RWPE1 (cell line): ENCODE measurements around the gene RBPMS2.

Source experiments
- CTCF ChIA-PET: fragments of 350-600 bp; sonication (Branson Sonifier 250); formaldehyde crosslinking; extraction: SDS; loops from one replicate; lab custom pipeline; 2021; lab: Yijun Ruan, JAX
- POLR2A ChIA-PET: fragments of 400-600 bp; formaldehyde crosslinking; extraction: SDS; loops from one replicate; lab custom pipeline; 2020; ENCODE audit warnings: antibody characterized with exemption; ENCODE audit not compliant: low non-redundant PET; lab: Yijun Ruan, JAX
- DNase-seq: peaks from one replicate; pipeline ENCODE4 v3.0.0; 2012; ENCODE audit warnings: low spot score
- H3K27ac ChIP-seq: fragments of 450-650 bp; 2 replicates; pipeline ENCODE4 v1.5.1; 2017
- TF ChIP-seq, protein P1 (sequence below): fragments of 450-650 bp; conservative IDR thresholded peaks from 2 replicates; pipeline ENCODE4 v1.5.1; 2017; ENCODE audit warnings: low read depth, mild to moderate bottlenecking

RBPMS2 gene

DNA sequence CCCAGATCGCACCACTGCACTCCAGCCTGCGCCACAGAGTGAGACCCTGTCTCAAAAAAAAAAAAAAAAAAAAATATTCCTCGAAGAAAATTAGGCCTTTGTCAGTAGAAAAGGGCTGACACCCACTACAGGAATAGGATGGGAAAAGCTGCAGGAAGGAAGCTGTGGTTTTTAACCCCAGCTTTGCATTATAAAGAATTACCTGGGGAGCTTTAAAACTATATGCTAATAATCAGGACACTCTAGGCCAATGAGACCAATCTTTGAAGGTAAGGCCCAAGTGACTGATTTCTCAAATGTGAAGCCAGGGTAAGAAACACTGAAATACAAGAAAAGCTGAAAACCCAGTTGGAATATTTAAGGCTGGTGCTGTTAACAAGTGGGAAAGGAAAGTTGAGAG, 74.3 kb downstream of the RBPMS2 start:
- DNase-seq, result no peak
- POLR2A ChIA-PET, result no interaction called here
- TF ChIP-seq, protein P1, sequence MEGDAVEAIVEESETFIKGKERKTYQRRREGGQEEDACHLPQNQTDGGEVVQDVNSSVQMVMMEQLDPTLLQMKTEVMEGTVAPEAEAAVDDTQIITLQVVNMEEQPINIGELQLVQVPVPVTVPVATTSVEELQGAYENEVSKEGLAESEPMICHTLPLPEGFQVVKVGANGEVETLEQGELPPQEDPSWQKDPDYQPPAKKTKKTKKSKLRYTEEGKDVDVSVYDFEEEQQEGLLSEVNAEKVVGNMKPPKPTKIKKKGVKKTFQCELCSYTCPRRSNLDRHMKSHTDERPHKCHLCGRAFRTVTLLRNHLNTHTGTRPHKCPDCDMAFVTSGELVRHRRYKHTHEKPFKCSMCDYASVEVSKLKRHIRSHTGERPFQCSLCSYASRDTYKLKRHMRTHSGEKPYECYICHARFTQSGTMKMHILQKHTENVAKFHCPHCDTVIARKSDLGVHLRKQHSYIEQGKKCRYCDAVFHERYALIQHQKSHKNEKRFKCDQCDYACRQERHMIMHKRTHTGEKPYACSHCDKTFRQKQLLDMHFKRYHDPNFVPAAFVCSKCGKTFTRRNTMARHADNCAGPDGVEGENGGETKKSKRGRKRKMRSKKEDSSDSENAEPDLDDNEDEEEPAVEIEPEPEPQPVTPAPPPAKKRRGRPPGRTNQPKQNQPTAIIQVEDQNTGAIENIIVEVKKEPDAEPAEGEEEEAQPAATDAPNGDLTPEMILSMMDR, result no peak
- H3K27ac ChIP-seq, result no peak overlapping the region
- CTCF ChIA-PET, result interaction anchor here (0.8 to 2.0 kb wide), 4 partner anchors 11 to 30 kb away, joined by 3 to 7 read pairs (median 4); no protein-coding TSS in a partner anchor

DNA sequence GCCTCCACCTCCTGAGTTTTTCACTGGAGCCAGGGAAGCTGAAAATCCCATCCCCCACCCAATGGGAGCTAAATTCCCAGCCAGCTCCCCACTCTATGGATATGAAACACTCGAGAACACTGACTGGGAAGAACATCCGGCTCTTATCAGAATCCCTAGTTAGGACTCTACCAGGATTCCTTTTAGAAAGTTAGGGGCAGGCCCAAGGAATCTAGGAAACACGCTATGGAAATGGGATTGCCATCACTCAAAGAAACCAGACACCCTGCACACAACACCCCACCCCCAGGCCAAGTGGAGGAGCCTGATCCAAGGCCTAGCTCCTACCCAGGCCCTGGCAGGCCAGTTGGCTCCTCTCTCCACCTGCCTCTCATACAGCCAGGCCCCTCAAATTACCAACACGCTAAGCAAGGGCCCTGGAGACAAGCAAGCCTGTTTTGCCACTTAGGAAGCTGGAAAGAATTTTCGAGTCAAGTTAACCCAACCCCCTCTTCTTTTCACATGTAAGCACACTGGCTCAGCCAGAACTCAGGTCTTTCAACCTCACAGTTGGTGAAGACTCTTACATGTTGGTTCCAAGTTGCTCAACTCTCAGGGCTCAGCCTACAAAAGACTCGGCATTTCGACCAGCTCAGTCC, 75.5 kb downstream of the RBPMS2 start:
- POLR2A ChIA-PET, result interaction anchor here (0.7 kb wide), 1 partner anchor 38 kb away, joined by 3 read pairs; no protein-coding TSS in a partner anchor
- CTCF ChIA-PET, result interaction anchor here (0.6 to 2.0 kb wide), 5 partner anchors 8 to 160 kb away, joined by 3 to 7 read pairs (median 3); no protein-coding TSS in a partner anchor
- TF ChIP-seq, protein P1, result no peak
- peak overlapping the region; percentile 29; the same call in 1 of the 2 replicates for H3K27ac ChIP-seq
- peak; percentile 34 for DNase-seq

DNA sequence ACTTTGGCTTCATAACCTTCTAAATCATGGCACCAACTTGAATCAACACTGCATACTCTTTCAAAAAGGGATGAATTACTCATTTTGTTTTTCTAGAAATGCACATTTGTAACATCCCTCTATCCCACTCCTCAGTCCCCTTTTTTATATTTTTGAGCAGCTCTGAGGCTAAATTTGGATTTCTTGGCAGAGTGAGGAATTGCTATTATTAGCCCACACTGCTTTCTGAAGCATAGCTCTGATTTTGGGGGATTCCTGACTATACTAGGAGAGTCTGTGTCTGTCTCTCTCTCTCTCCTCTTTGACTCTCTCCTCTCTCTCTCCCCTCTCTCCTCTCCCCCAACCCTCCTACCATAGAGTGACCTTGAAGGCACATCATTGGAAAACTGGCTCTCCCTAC, 76.6 kb downstream of the RBPMS2 start:
- H3K27ac ChIP-seq, result no peak overlapping the region
- ChIA-PET CTCF (interaction anchor here (1.2 kb wide), 1 partner anchor 8 kb away, joined by 3 read pairs; no protein-coding TSS in a partner anchor), POLR2A (no interaction called here)
- no peak for DNase-seq
- TF ChIP-seq, protein P1, result no peak

DNA sequence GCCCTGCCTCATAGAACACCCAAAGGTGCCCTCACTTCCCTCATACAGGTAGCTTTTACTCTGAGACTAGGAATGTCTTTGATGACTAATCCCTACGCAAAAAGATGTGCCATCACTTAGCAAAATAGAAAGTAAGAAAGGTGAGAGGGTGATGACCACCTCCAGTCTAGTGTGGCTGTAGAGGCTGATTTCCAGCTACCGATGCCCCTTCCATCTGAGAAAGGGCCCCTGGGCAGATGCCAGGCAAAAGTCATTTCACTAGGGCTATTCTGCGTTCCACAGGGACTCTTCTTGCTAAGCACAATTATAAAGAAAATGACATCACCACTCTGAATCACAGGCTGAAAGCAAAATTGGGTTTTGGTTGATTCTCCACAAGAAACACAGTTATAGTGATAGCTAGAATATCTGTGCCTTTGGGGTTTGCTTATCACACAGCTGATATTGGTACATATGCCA, 77.4 kb downstream of the RBPMS2 start:
- DNase-seq, result peak; percentile 62
- no peak overlapping the region for H3K27ac ChIP-seq
- TF ChIP-seq, protein P1, result no peak
- POLR2A ChIA-PET, result no interaction called here
- CTCF ChIA-PET, result interaction anchor here (0.6 to 1.0 kb wide), 3 partner anchors 9 to 24 kb away, joined by 3 read pairs; no protein-coding TSS in a partner anchor

DNA sequence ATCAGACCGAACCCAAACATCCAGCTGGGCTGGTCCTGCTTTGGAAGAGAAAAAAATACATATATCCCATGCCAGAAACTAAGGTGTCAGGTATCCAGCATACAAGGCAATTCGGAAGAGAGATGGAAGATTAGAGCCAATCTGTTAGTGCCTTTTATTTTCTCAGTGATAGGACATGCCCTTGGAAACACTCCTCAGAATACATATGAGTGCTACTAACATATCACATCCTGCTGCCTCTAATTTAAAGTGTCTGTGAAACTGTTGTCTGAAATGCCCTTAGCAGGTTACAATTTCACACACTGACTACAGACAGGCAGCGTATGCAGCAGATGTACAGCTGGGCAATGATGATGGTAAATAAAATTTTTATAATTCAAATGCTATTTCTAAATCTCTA, 78.9 kb downstream of the RBPMS2 start:
- ChIA-PET CTCF (interaction anchor here (2.2 kb wide), 1 partner anchor 32 kb away, joined by 14 read pairs; no protein-coding TSS in a partner anchor), POLR2A (no interaction called here)
- TF ChIP-seq, protein P1, result no peak
- 0 out of 2 replicates have a peak overlapping the region, but pooled peaks have one; percentile 22 for H3K27ac ChIP-seq
- DNase-seq, result no peak

DNA sequence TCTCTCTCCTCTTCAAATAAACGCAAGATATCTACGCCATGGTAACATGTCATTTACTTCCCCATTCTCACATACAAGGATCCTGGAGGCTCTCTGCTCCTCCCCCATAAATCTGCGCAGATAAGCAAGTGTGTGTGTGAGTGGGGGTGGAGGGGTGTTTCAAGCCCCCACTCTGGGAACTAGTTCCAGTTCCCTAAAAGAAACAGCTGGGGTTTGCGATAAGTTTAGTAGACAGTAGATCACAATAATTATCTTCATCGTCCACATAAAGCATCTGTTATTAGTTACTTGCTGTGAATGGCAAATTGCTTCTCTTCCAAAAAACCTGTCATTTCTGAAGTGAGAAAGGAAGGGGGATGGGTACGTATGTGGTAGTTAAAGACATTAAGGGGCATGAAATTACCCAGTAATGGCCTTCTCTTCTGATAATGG, 79.8 kb downstream of the RBPMS2 start:
- CTCF ChIA-PET, result interaction anchor here (0.8 to 2.2 kb wide), 2 partner anchors 9 to 33 kb away, joined by 4 to 14 read pairs; no protein-coding TSS in a partner anchor
- no peak overlapping the region for H3K27ac ChIP-seq

More for the DNA sequence above, 79.8 kb downstream of the RBPMS2 start:
- POLR2A ChIA-PET, result no interaction called here
- DNase-seq, result no peak
- TF ChIP-seq, protein P1, result no peak
